HL-60 (cell line): ENCODE measurements around the gene MAGEA8.
"Not testable (repeated sequence)": the region's sequence is repeated elsewhere in the genome, so short reads cannot be mapped to it uniquely, and the experiment has no call there.

Experiments
- CTCF ChIP-seq: IDR thresholded peaks from one replicate; pipeline ENCODE4 v1.5.1; 2011; ENCODE audit warnings: low read length, control low read depth, inconsistent platforms; ENCODE audit not compliant: insufficient read depth
- GABPA ChIP-seq: IDR thresholded peaks from 2 replicates; pipeline ENCODE4 v1.6.1; 2012; ENCODE audit warnings: low read depth
- POLR2AphosphoS5 ChIP-seq: IDR thresholded peaks from 2 replicates; pipeline ENCODE4 v1.6.1; 2012; ENCODE audit warnings: low read depth
- REST ChIP-seq: IDR thresholded peaks from 2 replicates; pipeline ENCODE4 v1.6.1; 2012; ENCODE audit warnings: low read depth; ENCODE audit not compliant: insufficient replicate concordance

DNA sequence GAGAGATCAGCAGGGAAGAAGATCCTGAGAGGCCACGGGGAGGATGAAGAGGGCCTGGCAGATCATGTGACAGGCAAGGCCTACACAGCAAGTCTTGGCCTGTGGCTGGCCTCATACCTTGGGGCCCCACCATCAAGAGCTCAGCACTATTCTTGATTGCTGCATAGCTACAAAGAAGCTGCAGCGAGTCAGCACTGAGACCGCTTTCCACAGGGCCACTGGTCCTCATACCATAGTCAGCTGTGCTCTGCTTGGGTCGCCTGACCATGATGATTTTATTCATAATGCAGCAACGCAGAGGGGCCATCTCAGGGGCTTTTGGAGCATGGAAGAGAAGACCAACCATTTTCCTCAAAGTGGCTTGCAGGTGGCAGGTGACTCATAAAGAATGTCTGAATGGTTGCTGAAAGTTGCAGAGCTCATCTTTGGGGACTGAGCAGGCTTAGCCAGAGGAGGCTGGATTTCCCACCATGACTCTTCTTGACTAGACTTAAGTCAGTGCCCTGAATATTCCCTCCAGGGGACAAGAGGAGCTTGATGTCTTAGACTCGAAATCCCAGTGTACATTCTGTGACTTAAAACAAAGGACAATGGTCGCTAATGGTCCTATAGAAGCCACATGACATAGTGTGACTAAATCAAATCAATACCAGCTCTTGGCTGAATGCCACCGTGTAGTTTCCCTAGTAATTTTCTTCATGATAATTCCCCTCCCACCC lies 46.4 kb downstream of the MAGEA8 start:
- not testable (repeated sequence) for TF ChIP-seq CTCF, POLR2AphosphoS5, GABPA, REST
